Fibroblast of lung (primary cell): ENCODE measurements around the gene GGT6.

ENCODE experiments used
- EZH2 ChIP-seq: IDR thresholded peaks from 2 replicates; pipeline ENCODE4 v1.5.1; 2012; ENCODE audit warnings: low read length, control low read depth, mild to moderate bottlenecking; ENCODE audit errors: missing control alignments
- TF ChIP-seq, protein P1 (sequence below), 2 donors: IDR thresholded peaks in 1 of 2; conservative IDR thresholded peaks in 1 of 2; 1 replicate in 1 of 2; 2 replicates in 1 of 2; pipeline ENCODE4 v1.5.1; 2011 to 2012; ENCODE audit warnings: low read length in 2 of 2, control low read depth in 1 of 2, inconsistent platforms in 1 of 2, low read depth in 1 of 2, mild to moderate bottlenecking in 1 of 2

DNA sequence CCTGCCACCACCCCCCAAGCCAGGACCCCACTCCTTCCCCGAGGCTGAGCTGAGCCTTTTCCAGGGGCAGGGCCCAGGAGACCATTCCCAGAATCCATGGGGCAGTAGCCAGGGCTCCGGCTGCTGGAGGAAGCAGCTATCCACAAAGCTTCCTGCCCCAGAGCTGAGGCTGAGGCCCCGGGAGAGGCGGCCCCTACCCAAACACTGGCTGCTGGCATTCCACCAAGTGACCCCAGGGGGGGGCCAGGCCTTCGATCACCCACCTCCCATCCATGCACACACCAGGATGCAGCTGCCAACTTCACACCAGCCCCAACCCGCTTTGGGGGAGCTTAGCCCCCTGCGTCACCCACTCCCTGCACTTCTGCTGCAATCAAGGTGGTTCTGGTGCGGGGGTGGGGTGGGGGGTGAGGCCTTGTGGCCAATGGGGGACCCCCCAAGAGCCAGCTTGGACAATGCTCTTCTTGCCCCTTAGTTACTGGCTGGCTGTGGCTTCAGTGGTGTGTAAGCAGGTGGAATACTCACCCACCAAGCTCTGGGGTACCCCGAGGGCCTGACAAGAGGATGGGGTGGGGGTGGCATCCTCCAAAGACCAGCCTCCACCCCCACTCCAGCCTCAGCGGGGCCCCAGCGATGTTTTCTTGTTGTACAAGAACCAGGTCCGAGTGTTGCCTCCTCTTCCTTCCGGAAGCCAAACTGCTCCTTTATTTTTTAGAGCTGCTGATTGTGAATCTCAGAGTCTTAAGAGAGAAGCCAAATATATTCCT lies 22.0 kb downstream of the GGT6 start:
- TF ChIP-seq, protein P1, sequence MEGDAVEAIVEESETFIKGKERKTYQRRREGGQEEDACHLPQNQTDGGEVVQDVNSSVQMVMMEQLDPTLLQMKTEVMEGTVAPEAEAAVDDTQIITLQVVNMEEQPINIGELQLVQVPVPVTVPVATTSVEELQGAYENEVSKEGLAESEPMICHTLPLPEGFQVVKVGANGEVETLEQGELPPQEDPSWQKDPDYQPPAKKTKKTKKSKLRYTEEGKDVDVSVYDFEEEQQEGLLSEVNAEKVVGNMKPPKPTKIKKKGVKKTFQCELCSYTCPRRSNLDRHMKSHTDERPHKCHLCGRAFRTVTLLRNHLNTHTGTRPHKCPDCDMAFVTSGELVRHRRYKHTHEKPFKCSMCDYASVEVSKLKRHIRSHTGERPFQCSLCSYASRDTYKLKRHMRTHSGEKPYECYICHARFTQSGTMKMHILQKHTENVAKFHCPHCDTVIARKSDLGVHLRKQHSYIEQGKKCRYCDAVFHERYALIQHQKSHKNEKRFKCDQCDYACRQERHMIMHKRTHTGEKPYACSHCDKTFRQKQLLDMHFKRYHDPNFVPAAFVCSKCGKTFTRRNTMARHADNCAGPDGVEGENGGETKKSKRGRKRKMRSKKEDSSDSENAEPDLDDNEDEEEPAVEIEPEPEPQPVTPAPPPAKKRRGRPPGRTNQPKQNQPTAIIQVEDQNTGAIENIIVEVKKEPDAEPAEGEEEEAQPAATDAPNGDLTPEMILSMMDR (conservative IDR thresholded peaks at IDR 0.05 in 1 of 2, IDR thresholded peaks at IDR 0.05 in 1 of 2; ENCODE audit: low read depth in 1 of 2, low read length in 2 of 2) = no peak
- TF ChIP-seq EZH2 = no peak
